ENCODE results near the gene RASSF3. TPM values are rescaled to one million over a fixed set of nuclear protein-coding genes. Genes with fewer than 3 reads are reported as not detected.
A peak's percentile ranks its signal among the peaks of the same experiment; 100 is the strongest.

Gene RASSF3
- total and polyA plus RNA-seq, 4 donors, result 9.4 to 18.7 (median 10.9) TPM

- Histone ChIP-seq H3K27me3 (ENCODE audit: control insufficient read depth, insufficient read depth, low read length) (no peaks in the 10 kb centered on the region), H3K36me3 (ENCODE audit: control insufficient read depth, insufficient read depth, low read length) (no peaks in the 10 kb centered on the region), H3K4me3 (ENCODE audit: low read depth, low read length) (no peak overlapping the region), H3K9me3 (ENCODE audit: control insufficient read depth, insufficient read depth, low read length) (no peaks in the 10 kb centered on the region), H3K4me1 (ENCODE audit: control insufficient read depth, insufficient read depth, low read length) (peaks cover 19% of the 10 kb centered on the region), H3K27ac (ENCODE audit: low read depth, low read length) (peak overlapping the region; percentile 25)
- WGBS (ENCODE audit: insufficient coverage), result 35% methylated on average over 2 of the region's 9 CpGs
- peak in 2 of 6 donors; percentile 28 to 35 for DNase-seq (ENCODE audit: low read depth in 4 of 6, low spot score in 6 of 6)
These were observed 63.3 kb downstream of the RASSF3 start for GRCh38 chr12:64673490-64674169.

GRCh38 chr12:64674367-64674922, 64.2 kb downstream of the RASSF3 start:
- H3K4me3 ChIP-seq (ENCODE audit: low read depth, low read length), result no peak overlapping the region
- H3K27ac ChIP-seq (ENCODE audit: low read depth, low read length), result no peak overlapping the region
- no peaks in the 10 kb centered on the region for H3K9me3 ChIP-seq (ENCODE audit: control insufficient read depth, insufficient read depth, low read length)
- no peak for DNase-seq (ENCODE audit: low read depth in 4 of 6, low spot score in 6 of 6)
- H3K4me1 ChIP-seq (ENCODE audit: control insufficient read depth, insufficient read depth, low read length), result peaks cover 19% of the 10 kb centered on the region
- H3K36me3 ChIP-seq (ENCODE audit: control insufficient read depth, insufficient read depth, low read length), result no peaks in the 10 kb centered on the region
- WGBS (ENCODE audit: insufficient coverage), result 93% methylated on average over 7 of the region's 10 CpGs
- H3K27me3 ChIP-seq (ENCODE audit: control insufficient read depth, insufficient read depth, low read length), result no peaks in the 10 kb centered on the region

DNA sequence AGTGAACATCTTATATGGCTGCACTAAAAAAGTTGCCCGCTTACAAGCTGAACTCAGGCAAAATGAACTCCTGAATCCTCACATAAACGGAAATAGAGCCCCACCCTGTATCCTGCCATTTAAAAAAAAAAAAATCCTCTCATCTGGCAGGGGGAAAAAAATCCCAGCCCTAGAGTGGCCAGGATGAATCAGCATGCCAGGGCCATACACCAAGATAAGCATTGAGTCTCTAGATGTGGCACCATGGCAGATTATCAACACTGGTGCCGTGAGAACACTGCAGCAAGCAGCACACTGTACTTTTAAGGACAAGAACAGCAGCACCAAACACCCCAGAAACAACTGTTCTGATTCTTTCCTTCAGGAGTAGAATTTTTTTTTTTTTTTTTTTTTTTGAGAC, 65.5 kb downstream of the RASSF3 start:
- H3K9me3 ChIP-seq (ENCODE audit: control insufficient read depth, insufficient read depth, low read length), result no peaks in the 10 kb centered on the region
- peaks cover 17% of the 10 kb centered on the region for H3K4me1 ChIP-seq (ENCODE audit: control insufficient read depth, insufficient read depth, low read length)
- H3K27me3 ChIP-seq (ENCODE audit: control insufficient read depth, insufficient read depth, low read length), result no peaks in the 10 kb centered on the region
- H3K27ac ChIP-seq (ENCODE audit: low read depth, low read length), result no peak overlapping the region
- no peak for DNase-seq (ENCODE audit: low read depth in 4 of 6, low spot score in 6 of 6)
- H3K36me3 ChIP-seq (ENCODE audit: control insufficient read depth, insufficient read depth, low read length), result no peaks in the 10 kb centered on the region
- 83% methylated on average over 2 of the region's 3 CpGs for WGBS (ENCODE audit: insufficient coverage)
- H3K4me3 ChIP-seq (ENCODE audit: low read depth, low read length), result no peak overlapping the region

- Histone ChIP-seq H3K27me3 (ENCODE audit: control insufficient read depth, insufficient read depth, low read length) (no peaks in the 10 kb centered on the region), H3K4me1 (ENCODE audit: control insufficient read depth, insufficient read depth, low read length) (peaks cover 10% of the 10 kb centered on the region), H3K9me3 (ENCODE audit: control insufficient read depth, insufficient read depth, low read length) (no peaks in the 10 kb centered on the region), H3K36me3 (ENCODE audit: control insufficient read depth, insufficient read depth, low read length) (no peaks in the 10 kb centered on the region), H3K4me3 (ENCODE audit: low read depth, low read length) (no peak overlapping the region), H3K27ac (ENCODE audit: low read depth, low read length) (no peak overlapping the region)
- WGBS (ENCODE audit: insufficient coverage), result 78% methylated on average over 1 of the region's 2 CpGs
- no peak for DNase-seq (ENCODE audit: low read depth in 4 of 6, low spot score in 6 of 6)
These were observed 68.0 kb downstream of the RASSF3 start for GRCh38 chr12:64678248-64678647.

DNA sequence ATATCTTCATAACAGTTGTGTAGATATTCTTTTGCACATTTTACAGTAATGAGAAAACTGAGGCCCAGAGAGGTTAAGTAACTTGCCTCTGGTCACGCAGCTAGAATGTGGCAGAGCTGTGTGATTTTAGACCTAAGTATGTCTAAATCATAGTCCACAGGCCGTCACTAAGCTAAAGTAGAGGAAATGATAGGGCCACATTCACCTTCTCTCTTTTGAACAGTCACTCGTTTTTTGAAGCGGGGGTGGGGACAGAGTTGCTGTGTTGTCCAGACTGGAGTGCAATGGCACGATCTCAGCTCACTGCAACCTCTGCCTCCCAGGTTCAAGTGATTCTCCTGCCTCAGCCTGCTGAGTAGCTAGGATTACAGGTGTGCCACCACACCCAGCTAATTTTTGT, 68.5 kb downstream of the RASSF3 start:
- H3K36me3 ChIP-seq (ENCODE audit: control insufficient read depth, insufficient read depth, low read length), result no peaks in the 10 kb centered on the region
- peaks cover 5% of the 10 kb centered on the region for H3K4me1 ChIP-seq (ENCODE audit: control insufficient read depth, insufficient read depth, low read length)
- no peak for DNase-seq (ENCODE audit: low read depth in 4 of 6, low spot score in 6 of 6)
- no peak overlapping the region for H3K4me3 ChIP-seq (ENCODE audit: low read depth, low read length)
- no peaks in the 10 kb centered on the region for H3K27me3 ChIP-seq (ENCODE audit: control insufficient read depth, insufficient read depth, low read length)
- H3K9me3 ChIP-seq (ENCODE audit: control insufficient read depth, insufficient read depth, low read length), result no peaks in the 10 kb centered on the region
- whole genome bisulfite sequencing (ENCODE audit: insufficient coverage), result 88% methylated on average over 3 of the region's 5 CpGs
- H3K27ac ChIP-seq (ENCODE audit: low read depth, low read length), result no peak overlapping the region

DNA sequence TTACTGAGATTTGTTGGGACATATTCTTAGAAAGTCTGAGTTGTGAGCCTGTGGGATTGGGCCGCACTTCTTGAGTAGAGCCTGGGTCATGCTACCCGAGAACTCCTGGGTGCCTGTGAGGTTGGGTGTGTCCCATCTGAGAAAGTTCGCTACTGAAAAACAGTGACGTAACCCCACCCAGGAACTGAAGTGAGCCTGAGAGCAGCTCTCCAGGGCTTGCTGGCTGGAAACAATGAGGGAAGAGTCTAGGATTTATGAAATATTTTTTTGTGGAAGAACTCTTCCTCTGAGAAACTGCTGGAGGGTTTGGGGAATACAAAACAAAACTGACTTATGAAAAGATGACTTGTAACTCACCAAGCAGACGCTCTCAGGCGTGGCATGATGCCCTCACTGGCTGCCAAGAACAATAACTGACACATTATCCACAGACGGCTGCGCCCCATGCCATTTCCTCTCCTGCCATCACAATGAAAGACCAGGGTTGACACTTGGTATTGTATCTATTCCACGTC, 69.2 kb downstream of the RASSF3 start:
- H3K27ac ChIP-seq (ENCODE audit: low read depth, low read length), result no peak overlapping the region
- 59% methylated on average over 9 of the region's 9 CpGs for WGBS (ENCODE audit: insufficient coverage)
- H3K9me3 ChIP-seq (ENCODE audit: control insufficient read depth, insufficient read depth, low read length), result no peaks in the 10 kb centered on the region

DNA sequence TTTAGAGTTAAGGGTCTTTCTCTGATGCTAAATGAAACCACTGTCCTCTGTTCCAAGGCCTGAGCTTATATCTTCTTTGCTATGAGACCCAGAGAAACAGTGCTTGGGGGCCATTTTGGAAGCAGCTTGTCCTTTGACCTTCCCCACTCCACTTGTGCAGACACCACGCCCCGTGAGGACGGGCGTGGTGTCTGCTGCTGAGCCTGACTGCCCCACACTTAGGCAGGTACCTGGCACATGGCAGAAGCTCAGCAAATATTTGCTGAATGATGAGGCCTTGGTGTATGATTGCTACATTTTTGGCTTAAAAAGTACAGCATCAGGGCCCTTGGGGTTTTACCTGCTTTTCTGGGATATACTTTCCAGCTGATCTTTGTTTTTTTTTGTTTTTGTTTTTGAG, 69.9 kb downstream of the RASSF3 start:
- peaks cover under 1% of the 10 kb centered on the region for H3K36me3 ChIP-seq (ENCODE audit: control insufficient read depth, insufficient read depth, low read length)
- H3K9me3 ChIP-seq (ENCODE audit: control insufficient read depth, insufficient read depth, low read length), result no peaks in the 10 kb centered on the region
- no peaks in the 10 kb centered on the region for H3K27me3 ChIP-seq (ENCODE audit: control insufficient read depth, insufficient read depth, low read length)
- no peaks in the 10 kb centered on the region for H3K4me1 ChIP-seq (ENCODE audit: control insufficient read depth, insufficient read depth, low read length)
- 80% methylated on average over 4 of the region's 4 CpGs for WGBS (ENCODE audit: insufficient coverage)
- no peak overlapping the region for H3K4me3 ChIP-seq (ENCODE audit: low read depth, low read length)
- no peak overlapping the region for H3K27ac ChIP-seq (ENCODE audit: low read depth, low read length)
- DNase-seq (ENCODE audit: low read depth in 4 of 6, low spot score in 6 of 6), result no peak

More for the DNA sequence above, 69.2 kb downstream of the RASSF3 start:
- no peak overlapping the region for H3K4me3 ChIP-seq (ENCODE audit: low read depth, low read length)
- H3K36me3 ChIP-seq (ENCODE audit: control insufficient read depth, insufficient read depth, low read length), result no peaks in the 10 kb centered on the region
- DNase-seq (ENCODE audit: low read depth in 4 of 6, low spot score in 6 of 6), result peak in 2 of 6 donors; percentile 68 to 69
- H3K4me1 ChIP-seq (ENCODE audit: control insufficient read depth, insufficient read depth, low read length), result peaks cover under 1% of the 10 kb centered on the region
- no peaks in the 10 kb centered on the region for H3K27me3 ChIP-seq (ENCODE audit: control insufficient read depth, insufficient read depth, low read length)

DNA sequence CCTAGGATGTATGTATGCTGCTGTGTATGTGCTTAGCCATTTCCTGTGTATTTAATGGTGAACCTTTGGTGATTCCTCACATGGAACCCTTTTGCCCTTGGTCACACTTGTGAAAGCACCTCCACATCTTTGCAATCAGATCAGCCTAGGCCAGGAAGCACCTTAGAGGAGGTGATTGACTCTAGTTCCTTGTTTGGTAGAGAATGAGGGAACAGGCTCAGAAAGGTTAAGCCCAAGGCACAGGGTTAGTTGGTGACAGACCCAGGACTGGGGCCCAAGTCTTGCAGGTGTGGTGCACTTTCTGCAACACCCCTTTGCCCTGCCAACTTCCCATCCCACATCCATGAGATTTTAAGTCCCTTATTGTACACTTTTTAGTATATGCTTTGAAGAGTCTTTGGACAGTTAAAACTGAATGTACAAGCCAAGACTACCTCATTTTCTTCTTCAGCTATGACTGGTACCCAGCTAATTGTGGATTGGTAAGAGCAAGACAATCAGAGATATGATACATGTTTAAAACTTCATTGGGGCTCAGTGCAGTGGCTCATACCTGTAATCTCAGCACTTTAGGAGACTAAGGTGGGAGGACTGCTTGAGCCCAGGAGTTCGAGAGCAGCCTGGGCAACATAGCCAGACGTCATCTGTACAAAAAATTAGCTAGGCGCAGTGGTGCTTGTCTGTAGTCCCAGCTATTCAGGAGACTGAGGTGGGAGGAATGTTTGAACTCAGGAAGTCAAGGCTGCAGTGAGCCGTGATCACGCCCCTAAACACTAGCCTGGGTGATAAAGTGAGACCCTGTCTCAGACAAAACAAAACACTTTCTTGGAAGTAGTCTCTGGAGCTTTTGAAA, 71.1 kb downstream of the RASSF3 start:
- H3K4me3 ChIP-seq (ENCODE audit: low read depth, low read length), result no peak overlapping the region
- DNase-seq (ENCODE audit: low read depth in 4 of 6, low spot score in 6 of 6), result no peak
- H3K4me1 ChIP-seq (ENCODE audit: control insufficient read depth, insufficient read depth, low read length), result no peaks in the 10 kb centered on the region
- H3K27me3 ChIP-seq (ENCODE audit: control insufficient read depth, insufficient read depth, low read length), result no peaks in the 10 kb centered on the region
- H3K27ac ChIP-seq (ENCODE audit: low read depth, low read length), result no peak overlapping the region
- H3K36me3 ChIP-seq (ENCODE audit: control insufficient read depth, insufficient read depth, low read length), result peaks cover 4% of the 10 kb centered on the region
- no peaks in the 10 kb centered on the region for H3K9me3 ChIP-seq (ENCODE audit: control insufficient read depth, insufficient read depth, low read length)
- 93% methylated on average over 5 of the region's 5 CpGs for WGBS (ENCODE audit: insufficient coverage)

DNA sequence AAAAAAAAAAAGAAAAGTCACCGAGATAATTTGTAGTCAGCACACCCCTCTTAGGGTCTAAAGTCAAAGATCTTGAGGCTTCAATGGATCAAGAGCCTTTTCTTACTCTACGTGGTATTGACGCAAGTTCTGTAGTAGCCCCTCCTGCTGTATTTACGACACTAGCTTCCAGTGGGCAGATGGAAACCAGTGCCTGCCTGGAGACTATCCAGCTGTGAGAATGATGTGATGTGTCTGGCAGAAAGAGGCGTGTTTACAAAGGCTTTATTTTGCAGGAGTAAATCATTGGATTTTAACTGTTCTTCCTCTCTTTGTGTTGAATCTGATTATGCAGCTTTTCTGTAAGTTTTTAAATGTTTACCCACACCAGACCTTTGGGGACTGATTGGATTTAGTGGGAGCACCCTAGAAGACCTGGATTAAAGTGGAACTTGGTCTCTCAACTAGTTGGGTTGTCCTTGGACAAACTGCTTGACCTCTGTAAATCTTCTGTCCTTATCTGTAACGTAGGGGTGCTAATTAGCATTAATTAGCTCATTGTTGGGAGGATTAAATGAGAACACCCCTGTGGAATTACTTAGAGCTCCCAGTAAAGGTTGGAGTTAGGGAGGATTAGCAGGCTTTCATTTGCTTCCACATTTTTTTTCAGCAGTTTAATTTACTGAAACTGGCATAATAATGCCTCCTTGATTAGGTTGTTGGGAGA, 72.4 kb downstream of the RASSF3 start:
- Histone ChIP-seq H3K9me3 (ENCODE audit: control insufficient read depth, insufficient read depth, low read length) (no peaks in the 10 kb centered on the region), H3K36me3 (ENCODE audit: control insufficient read depth, insufficient read depth, low read length) (peaks cover 4% of the 10 kb centered on the region), H3K27me3 (ENCODE audit: control insufficient read depth, insufficient read depth, low read length) (no peaks in the 10 kb centered on the region), H3K4me3 (ENCODE audit: low read depth, low read length) (no peak overlapping the region), H3K4me1 (ENCODE audit: control insufficient read depth, insufficient read depth, low read length) (no peaks in the 10 kb centered on the region), H3K27ac (ENCODE audit: low read depth, low read length) (no peak overlapping the region)
- 29% methylated on average over 1 of the region's 6 CpGs for WGBS (ENCODE audit: insufficient coverage)
- peak in 2 of 6 donors; percentile 45 to 80 for DNase-seq (ENCODE audit: low read depth in 4 of 6, low spot score in 6 of 6)
